Eye (tissue), 1 donor: ENCODE measurements around the gene CCDC196.
"Not testable (repeated sequence)": the region's sequence is repeated elsewhere in the genome, so short reads cannot be mapped to it uniquely, and the experiment has no call there.

Experiments used
- DNase-seq: peaks from one replicate; pipeline ENCODE4 v3.0.0-alpha.2; 2015

CCDC196 gene

DNA sequence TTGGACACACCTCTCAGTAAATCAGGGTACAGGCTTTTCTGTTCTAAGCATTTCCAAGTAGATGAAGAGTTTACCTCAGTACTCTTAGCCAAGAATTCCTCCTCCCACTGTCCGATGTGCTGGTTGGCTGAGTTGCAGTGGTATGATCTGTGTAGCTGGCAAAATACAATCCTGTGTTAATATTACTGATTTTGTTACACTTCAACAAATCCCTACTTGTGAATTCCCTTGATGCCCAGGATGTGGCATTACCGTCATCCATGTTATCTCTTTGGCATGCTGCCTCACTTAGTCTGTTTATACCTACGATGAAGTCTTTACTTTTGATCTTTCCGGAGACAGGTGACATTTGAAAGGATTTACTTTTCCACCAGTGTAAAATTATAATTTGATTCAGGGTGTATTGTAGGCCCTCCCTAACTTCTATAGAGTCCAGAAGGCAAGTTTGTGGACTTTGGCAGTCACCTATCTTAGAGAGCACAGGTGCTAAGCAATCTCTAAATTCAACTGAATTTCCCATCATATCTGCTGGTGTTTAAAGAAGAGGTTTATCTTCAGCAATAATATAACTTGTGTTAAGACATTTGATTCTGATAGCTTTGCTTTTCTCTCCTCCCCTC is 10.1 kb downstream of the CCDC196 start:
- DNase-seq, result no peak

DNA sequence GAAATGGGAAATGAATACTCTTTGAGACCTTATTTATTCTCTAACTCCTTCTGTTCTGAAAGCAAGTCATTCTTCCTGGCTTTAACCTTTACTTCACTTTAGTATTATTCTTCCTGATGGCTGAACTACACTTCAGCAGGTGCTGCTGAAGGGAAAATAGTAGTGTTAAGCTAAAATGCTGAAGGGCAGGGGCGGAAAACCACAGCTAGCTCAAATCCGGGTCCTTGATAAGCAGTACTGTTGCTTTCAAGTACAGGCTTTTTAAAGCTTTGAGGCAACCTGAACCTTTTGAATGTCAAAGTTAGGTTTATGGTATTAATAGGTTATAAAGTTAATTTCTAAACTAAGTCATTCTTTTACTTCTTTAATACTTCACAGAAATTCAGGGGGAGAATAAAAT is 10.7 kb downstream of the CCDC196 start:
- no peak for DNase-seq

DNA sequence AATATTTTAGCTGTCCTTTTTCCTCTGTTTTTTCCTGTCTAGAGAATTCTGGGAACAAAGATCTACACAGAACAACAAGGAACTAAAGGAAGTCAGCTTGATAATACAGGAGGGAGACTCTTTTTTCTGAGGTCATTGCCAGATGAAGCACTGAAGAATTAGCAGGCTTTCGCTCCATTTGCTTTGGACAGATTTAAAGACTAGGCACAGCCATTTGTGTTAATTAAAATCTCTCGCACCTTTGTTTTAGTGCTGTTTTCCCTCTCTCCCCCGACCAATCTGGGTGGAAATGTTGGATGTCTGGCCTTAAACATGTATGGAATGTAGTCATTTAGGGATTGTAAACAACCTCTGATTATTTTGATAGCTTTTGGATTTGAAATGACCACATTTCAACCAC is 12.1 kb downstream of the CCDC196 start:
- no peak for DNase-seq

DNA sequence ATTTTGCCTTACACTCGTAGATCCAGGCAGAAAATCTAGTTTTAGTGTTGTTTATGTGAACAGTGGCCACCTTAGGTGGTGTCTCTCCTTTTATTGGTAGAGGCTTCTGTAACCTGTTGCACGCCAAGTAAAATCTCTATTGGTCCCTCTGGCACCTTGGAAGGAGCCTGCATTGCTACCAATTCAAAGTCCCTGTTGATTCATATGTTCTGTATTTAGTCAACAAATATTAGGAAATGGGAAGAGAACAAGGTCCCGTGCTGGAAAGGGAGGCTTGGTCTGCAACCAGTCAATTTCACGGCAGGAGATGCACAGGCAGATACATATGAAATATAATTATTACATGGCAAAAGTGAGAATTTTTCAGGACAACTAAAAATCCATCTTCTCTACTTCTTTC is 15.4 kb downstream of the CCDC196 start:
- no peak for DNase-seq

DNA sequence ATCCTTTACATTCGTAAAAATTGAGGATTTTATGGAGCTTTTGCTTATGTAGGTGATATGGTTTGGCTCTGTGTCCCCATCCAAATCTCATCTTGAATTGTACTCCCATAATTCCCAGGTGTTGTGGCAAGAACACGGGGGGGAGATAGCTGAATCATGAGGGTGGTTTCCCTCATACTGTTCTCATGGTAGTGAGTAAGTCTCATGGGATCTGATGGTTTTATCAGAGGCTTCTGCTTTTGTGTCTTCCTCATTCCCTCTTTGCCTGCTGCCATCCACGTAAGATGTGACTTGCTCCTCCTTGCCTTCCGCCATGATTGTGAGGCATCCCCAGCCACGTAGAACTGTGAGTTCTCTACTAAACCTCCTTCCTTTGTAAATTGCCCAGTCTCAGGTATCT is 16.7 kb downstream of the CCDC196 start:
- not testable (repeated sequence) for DNase-seq

DNA sequence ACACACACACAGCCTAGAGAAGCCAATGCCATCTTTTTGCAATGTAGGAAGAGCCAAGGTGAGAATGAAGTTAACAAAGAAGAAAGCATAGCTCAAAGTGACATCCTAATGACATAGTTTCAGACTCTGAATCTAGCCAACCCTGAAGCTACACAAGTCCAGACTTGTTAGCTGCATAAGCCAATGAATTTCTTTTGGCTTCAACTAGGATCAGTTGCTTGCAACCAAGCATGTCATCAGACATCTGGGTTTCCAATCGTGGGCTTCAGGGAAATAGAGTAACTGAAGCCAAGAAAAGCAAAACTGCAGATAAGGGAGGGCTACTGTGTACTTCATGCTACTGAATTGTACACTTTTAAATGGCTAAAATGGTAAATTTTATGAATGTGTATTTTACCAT is 17.4 kb downstream of the CCDC196 start:
- DNase-seq, result no peak

DNA sequence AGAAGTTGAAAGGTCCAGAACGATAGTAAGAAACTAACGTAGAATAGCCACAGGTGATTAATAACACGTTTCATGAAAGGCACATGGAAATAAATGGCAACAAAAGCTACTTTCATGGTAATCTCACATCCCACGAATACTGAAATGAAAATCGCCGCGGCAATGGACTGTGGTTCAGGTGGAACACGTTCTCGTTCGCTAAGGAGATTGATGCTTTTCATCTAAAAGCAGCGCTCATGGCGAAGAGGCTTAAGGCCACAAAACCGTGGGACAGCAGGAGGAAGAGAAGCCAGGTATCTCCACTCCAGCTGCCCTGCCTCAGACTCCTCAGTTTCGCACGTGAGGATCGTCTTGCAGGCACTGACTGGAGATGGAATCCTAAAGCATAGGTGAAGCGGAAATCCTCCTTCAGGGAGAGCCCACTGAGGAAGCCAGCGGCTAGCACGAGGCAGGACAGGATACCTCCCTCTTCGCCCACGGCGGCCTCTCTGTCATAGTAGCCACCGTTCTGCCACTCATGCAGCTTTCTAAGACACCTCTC is 21.1 kb downstream of the CCDC196 start:
- DNase-seq, result no peak

DNA sequence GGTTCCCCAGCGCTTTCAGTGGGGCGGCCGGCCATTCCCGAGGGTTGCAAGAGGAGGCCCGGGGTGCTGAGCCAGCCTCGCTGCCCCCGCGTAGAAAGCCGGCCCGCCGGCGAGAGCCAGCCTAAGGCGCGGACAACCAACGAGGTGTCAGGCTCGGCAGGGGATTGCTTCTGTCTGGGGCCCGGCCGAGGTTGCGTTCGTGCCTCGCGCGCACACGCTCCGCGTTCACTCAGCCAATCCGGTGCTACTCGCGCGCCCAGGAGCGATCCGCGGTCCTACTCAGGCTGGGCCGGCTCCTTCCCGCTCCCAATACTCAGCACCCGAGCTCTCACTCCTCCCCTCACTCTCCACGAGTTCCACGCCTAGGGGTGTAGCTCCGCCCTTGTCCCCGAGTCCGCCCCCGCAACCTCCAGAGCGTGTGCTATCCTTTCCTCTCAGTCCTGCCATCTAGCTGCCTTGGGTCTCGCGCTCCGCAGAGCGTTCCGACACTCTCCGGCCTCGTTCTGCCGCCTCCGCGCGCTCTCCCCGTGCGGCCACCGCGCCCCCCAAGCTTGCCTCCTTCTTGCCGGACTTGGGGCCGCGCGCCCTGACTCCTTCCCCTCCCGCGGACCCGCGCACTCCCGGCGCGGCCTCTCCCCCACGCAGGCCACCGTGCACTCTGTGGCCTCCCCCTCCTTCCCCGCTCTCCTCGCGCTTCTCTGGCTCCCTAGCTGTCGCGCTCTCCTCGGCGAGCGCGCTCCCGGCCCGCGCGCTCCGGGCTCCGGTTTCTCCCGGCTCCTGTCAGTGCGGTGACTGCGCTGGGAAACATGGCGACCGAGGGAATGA is 21.8 kb downstream of the CCDC196 start, which contains the start of gene GPHN:
Gene GPHN (plus strand): TSS at position 426 of the 825 bp plus-strand sequence.
- DNase-seq, result peak; percentile 98

DNA sequence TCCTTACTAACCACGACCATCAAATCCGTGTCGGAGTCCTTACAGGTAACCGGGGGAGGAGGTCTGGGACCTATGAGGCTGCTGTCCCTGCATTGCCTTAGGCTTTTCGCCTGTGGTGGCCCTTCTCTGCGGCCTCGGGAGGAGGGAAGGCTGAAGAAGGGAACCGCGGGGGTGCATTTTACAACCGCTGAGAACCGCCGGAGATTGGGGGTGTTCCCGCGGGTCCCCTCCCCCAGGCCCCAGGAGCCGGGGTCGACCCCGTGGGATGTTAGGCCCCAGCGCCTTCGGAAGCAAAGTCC is 22.3 kb downstream of the CCDC196 start:
- DNase-seq, result no peak

DNA sequence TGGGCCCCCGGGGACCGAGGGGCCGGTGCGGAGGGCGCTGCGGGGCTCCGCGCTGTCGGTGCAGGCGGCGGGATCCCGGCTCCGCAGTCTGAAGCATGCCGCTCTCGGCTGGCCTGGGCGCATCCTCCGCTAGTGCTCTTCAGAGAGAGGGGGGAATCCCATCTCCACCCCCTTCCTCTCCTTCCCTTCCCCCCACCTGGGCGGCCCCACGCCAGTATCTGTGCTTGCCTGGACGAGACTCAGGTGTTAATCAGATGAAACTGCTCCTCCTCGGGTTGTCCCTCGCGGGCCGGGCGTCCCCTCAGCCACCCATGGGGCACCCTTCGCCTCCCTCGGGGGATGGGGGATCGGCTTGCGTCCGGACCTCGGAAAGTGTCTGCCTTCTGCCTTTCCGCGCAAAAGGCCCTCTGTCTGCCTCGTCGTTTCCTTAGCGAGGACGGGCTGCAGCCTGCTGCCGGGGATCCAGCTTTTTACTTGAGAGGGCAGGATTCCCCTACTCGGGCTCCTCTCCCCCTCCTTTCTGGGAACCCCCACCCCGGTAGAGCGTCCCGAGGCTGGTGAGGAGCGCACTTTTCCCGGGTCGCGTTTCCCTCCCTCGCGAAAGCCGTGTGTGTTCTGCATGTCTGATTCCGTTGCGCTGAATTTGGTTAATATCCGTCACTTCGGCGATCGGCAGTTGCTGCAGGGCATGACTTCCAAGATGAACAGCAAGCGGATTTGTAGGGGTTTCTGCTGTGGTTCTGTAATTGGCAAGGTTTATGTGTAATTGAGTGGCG is 22.9 kb downstream of the CCDC196 start:
- peak; percentile 77 for DNase-seq

DNA sequence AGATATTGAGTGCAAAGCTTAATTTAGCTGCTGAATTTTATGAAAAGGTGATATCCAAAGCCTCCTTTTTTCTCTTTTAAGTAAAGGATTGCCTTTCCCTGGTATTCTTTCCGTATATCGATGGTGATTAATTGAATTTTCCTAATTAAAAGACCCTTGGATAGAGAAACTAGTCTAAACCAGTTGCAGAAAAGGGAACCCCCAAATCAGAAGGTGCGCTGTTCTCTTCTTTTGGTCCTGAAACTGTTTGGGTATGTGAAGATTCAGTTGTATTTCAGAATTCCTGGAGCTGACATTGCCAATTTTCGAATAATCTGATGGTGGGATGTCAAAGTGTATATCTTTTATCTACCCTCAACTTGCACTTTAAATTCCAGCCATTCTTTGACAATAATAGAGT is 23.7 kb downstream of the CCDC196 start:
- DNase-seq, result peak; percentile 41

DNA sequence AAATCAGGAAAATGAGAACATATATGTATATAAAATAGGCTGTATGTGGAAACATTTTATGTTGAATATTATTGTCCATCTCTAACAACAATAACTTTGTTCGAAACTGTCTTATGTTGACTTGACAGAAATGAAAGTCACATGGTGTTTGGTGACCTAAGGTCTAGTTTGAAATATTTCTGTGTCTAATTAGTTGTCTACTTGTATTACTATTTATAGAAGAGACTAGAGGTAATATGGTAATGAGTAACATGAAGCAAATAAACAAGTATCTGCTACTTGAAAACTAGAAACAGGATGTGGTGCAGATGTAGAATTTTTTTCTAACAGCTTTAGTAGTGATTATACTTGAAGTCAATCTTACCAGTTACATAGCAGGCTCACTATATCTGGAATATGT is 25.7 kb downstream of the CCDC196 start:
- no peak for DNase-seq

DNA sequence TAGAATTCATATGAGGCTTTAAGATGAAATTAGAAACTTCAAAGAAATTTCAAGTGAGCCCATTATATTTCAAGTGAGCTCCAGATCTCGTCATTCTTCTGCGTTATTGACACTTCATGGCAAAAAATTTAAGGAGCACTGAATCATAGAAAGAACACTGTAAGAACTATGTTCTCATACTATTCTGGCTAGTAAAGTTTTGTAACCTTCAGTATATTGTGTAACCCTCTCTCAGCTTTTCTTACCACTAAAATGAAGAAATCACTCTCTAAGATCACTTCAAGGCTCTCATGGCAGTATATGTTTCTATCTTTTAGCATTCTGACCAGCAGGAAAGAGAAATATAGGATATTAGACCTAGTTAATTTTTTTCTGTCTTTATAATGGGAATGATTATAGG is 28.0 kb downstream of the CCDC196 start:
- no peak for DNase-seq

DNA sequence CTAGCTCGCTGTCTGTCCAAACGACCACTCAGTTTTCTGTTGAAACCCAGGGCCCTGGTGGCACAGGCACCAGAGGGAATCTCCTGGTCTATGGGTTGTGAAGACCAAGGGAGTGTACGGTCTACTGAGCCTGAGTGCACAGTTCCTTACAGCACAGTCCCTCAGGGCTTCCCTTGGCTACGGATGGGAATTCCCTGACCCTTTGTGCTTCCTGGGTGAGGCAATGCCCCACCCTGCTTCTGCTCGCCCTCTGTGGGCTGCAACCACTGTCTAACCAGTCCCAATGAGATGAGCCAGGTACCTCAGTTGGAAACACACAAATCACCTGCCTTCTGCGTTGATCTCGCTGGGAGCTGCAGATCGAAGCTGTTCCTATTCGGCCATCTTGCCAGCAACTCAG is 44.4 kb downstream of the CCDC196 start:
- no peak for DNase-seq

DNA sequence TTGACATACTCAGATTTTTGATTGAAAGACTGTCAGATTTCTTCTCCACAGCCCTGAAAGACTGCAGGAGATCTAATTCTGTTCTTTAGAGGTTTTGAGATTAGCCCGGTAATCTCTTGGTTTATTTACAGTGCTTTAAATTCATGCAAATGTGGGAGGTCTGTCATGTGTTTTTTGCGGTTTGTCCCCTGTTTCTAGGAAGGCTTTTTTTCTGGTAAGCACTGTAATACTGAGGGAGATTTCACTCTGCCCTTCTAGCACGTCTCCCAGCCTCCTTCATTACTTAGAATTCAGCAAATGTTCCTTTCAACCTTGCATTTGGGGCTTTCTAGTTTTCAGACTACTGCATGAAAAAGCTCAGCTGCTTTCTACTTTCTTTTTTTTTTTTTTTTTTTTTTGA is 52.9 kb downstream of the CCDC196 start:
- DNase-seq, result no peak

DNA sequence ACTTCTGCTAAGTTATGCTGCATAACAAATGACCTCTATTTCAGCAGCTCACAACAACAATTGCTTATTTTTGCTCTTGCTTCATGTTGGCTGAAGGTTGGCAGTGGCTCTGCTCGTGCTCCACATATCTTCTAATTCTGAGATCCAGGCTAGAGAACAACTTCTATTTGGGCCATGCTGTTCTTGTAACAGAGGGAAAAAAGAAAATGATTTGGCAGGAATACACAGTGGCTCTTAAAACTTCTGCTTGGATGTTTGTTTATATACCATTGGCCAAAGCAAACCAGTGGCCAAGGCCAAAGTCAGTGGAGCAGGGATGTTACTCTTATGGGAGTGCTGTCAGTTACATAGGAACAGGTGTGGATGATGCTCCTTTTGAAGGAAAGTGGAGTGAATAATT is 53.9 kb downstream of the CCDC196 start:
- DNase-seq, result no peak

DNA sequence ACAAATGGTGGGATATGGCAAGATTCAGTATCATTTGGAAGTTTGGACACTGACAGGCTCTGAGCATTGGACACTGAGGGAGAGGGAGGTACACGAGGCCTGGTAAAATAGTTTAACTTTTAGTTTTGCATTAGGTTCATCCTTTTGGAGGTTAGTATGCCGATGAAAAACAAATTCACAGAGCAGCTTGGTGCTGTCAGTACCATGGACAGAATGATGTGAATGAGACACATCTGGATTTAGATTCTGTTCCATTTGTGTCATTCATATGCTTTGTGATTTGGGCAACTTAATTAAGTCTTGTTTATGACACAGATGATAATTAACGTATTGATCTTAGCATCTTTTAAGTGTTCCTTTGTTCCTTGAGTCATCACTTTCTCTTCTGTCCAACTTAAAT is 55.5 kb downstream of the CCDC196 start:
- no peak for DNase-seq

DNA sequence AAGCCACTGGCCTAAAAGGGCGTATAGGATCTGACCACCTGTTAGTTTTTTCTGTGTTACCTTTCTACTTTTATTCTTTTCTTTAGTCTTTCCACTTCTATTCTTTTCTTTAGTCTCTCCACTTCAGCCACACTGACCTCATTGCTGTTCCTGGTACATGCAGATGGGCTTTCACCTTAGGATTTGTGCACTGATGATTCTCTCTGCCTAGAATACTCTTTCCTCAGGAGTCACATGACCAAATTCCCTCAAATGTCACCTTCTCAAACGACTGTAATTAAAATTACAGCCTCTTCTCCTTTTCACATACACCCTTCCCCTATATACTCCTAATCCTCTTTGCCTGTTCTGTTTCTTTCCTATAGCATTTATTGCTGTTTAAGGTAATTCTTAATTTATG is 57.8 kb downstream of the CCDC196 start:
- DNase-seq, result no peak

DNA sequence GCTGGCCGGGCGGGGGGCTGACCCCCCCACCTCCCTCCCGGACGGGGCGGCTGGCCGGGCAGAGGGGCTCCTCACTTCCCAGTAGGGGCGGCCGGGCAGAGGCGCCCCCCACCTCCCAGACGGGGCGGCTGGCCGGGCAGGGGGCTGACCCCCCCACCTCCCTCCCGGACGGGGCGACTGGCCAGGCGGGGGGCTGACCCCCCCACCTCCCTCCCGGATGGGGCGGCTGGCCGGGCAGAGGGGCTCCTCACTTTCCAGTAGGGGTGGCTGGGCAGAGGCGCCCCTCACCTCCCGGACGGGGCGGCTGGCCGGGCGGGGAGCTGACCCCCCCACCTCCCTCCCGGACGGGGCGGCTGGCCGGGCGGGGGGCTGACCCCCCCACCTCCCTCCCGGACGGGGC is 59.0 kb downstream of the CCDC196 start:
- not testable (repeated sequence) for DNase-seq

DNA sequence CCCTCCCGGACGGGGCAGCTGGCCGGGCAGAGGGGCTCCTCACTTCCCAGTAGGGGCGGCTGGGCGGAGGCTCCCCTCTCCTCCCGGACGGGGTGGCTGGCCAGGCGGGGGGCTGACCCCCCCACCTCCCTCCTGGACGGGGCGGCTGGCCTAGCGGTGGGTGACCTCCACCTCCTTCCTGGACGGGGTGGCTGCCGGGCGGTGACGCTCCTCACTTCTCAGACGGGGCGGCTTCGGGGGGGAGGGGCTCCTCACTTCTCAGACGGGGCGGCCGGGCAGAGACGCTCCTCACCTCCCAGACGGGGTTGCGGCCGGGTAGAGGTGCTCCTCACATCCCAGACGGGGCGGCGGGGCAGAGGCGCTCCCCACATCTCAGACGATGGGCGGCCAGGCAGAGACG is 59.6 kb downstream of the CCDC196 start:
- DNase-seq, result not testable (repeated sequence)
